Calu3 (cell line): ENCODE results near the gene WEE2. TPM values are rescaled to one million over a fixed set of nuclear protein-coding genes. Genes with fewer than 3 reads are reported as not detected.

Experiments used
- BruUV-seq: library from RNA; stranded (reverse); fragments of 400-500 nt; replicated peaks from 2 replicates; lab custom pipeline; 2021; lab: Mats Ljungman, UMichigan
- CTCF ChIA-PET: fragments of 300-600 bp; sonication (Branson Sonifier 250); formaldehyde crosslinking; loops from one replicate; lab custom pipeline; 2022; ENCODE audit warnings: antibody characterized with exemption; lab: Charles Lee
- DNase-seq: peaks from one replicate; pipeline ENCODE4 v3.0.0; 2022
- H3K27ac Mint-ChIP-seq: one replicate; pipeline ENCODE4 v1.8.0; 2022; ENCODE audit warnings: mixed read lengths; ENCODE audit not compliant: unreplicated experiment
- H3K27me3 Mint-ChIP-seq: one replicate; pipeline ENCODE4 v1.8.0; 2022; ENCODE audit warnings: mixed read lengths; ENCODE audit not compliant: unreplicated experiment
- H3K36me3 Mint-ChIP-seq: one replicate; pipeline ENCODE4 v1.8.0; 2022; ENCODE audit warnings: mild to moderate bottlenecking, moderate library complexity, mixed read lengths; ENCODE audit not compliant: insufficient read depth, unreplicated experiment
- H3K4me1 Mint-ChIP-seq: one replicate; pipeline ENCODE4 v1.8.0; 2022; ENCODE audit warnings: mild to moderate bottlenecking, low read depth, mixed read lengths; ENCODE audit not compliant: unreplicated experiment
- H3K4me3 Mint-ChIP-seq: one replicate; pipeline ENCODE4 v1.8.0; 2022; ENCODE audit warnings: mild to moderate bottlenecking, low read depth, moderate library complexity, mixed read lengths; ENCODE audit not compliant: unreplicated experiment
- H3K9me3 Mint-ChIP-seq: one replicate; pipeline ENCODE4 v1.8.0; 2022; ENCODE audit warnings: low read depth, mixed read lengths; ENCODE audit not compliant: unreplicated experiment
- CTCF ChIP-seq: fragments of 200-600 bp; IDR thresholded peaks from one replicate; pipeline ENCODE4 v1.8.0; 2022; ENCODE audit warnings: antibody characterized with exemption; ENCODE audit not compliant: unreplicated experiment
- intact Hi-C: fragments of 100-400 bp; cut with micrococcal nuclease; formaldehyde crosslinking; loops from one replicate; pipeline ENCODE4 v1.10.0; 2022; ENCODE audit not compliant: unreplicated experiment
- total RNA-seq: library from RNA; stranded (reverse); gene quantifications from 2 replicates; pipeline ENCODE4 v1.2.3, GENCODE V29; 2022

WEE2 gene
- total RNA-seq, 1 experiment from 2014 or later = not detected

DNA sequence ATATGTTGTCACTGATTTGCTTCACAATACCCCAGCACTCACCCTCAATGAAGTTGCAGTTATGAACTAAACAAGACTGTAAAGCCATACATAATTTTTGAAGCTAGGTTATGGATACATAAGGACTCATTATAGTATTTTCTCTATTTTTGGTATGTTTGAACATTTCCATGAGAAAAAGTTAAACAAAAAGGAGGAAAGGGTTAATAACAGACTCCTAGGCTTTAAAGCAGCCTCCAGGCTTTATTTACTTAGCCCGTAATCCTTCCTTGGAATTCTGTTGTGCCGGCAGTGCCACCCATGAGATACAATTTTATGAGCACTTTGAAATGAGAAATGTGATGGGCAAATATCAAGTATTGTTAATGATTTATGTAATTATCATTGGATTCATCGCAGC, 4.0 kb upstream of the WEE2 start:
- Mint-ChIP-seq H3K4me3 (no peak overlapping the region), H3K36me3 (peaks cover 6% of the 10 kb centered on the region), H3K4me1 (peaks cover 36% of the 10 kb centered on the region), H3K27ac (no peak overlapping the region), H3K27me3 (no peaks in the 10 kb centered on the region), H3K9me3 (no peaks in the 10 kb centered on the region)
- no peak for DNase-seq
- CTCF ChIA-PET = no interaction called here
- intact Hi-C loops = no loop called here
- BruUV-seq = no TSS peak
- TF ChIP-seq CTCF = no peak

DNA sequence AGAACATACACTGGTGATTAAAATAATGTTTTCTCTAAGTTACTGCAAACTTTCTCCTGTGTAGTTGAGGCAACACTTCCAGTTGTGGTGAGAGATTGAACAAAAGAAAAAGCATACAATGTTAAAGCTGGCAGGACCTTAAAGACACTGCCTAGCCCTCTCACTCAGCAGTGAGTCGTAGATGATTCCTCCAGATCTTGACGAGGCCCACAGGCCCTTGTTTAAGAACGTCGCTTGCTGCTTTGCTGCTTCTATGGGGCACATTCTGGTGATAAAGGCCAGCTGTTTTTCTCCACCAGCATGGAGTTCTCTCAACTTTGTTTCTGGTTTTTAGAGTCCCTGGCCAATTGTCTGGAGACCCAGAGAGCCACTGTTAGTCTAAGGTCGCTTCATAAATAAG, 3.4 kb upstream of the WEE2 start:
- no peak overlapping the region for H3K27ac Mint-ChIP-seq
- H3K4me3 Mint-ChIP-seq = no peak overlapping the region

GRCh38 chr7:141706239-141707064, 1.7 kb upstream of the WEE2 start:
- H3K27ac Mint-ChIP-seq = no peak overlapping the region
- no peak for DNase-seq
- H3K4me1 Mint-ChIP-seq = peaks cover 15% of the 10 kb centered on the region
- intact Hi-C loops = no loop called here
- no TSS peak for BruUV-seq
- CTCF ChIA-PET = no interaction called here
- peaks cover 8% of the 10 kb centered on the region for H3K27me3 Mint-ChIP-seq
- H3K4me3 Mint-ChIP-seq = no peak overlapping the region
- no peaks in the 10 kb centered on the region for H3K9me3 Mint-ChIP-seq
- peaks cover 6% of the 10 kb centered on the region for H3K36me3 Mint-ChIP-seq
- TF ChIP-seq CTCF = no peak

More for the DNA sequence above, 3.4 kb upstream of the WEE2 start:
- DNase-seq = no peak
- peaks cover 30% of the 10 kb centered on the region for H3K4me1 Mint-ChIP-seq
- H3K27me3 Mint-ChIP-seq = no peaks in the 10 kb centered on the region
- peaks cover 6% of the 10 kb centered on the region for H3K36me3 Mint-ChIP-seq
- CTCF ChIA-PET = no interaction called here
- intact Hi-C loops = no loop called here
- no peak for TF ChIP-seq CTCF
- no TSS peak for BruUV-seq
- no peaks in the 10 kb centered on the region for H3K9me3 Mint-ChIP-seq

- Mint-ChIP-seq H3K27me3 (peaks cover 8% of the 10 kb centered on the region), H3K4me1 (no peaks in the 10 kb centered on the region), H3K27ac (no peak overlapping the region), H3K4me3 (no peak overlapping the region), H3K36me3 (no peaks in the 10 kb centered on the region), H3K9me3 (no peaks in the 10 kb centered on the region)
- DNase-seq = no peak
- intact Hi-C loops = no loop called here
- TF ChIP-seq CTCF = no peak
- no TSS peak for BruUV-seq
- CTCF ChIA-PET = interaction anchor here (1.2 kb wide), 1 partner anchor 16 kb away, joined by 3 read pairs; no protein-coding TSS in a partner anchor
Measured at GRCh38 chr7:141709318-141709717, 1.2 kb downstream of the WEE2 start.
